GM12878 (cell line): ENCODE results near the gene DPEP1. TPM values are rescaled to one million over a fixed set of nuclear protein-coding genes. Genes with fewer than 3 reads are reported as not detected.

ENCODE experiments used
- ATAC-seq: fragments of 200-7000 bp; cut with Tn5 transposase; 3 replicates; pipeline ENCODE4 v1.9.1; 2020; ENCODE audit warnings: mild to moderate bottlenecking, moderate library complexity
- BruUV-seq: library from RNA; stranded (reverse); fragments of 400-500 nt; replicated peaks from 2 replicates; lab custom pipeline; 2021; lab: Mats Ljungman, UMichigan
- CTCF ChIA-PET: fragments of 300-600 bp; sonication (Branson Sonifier 250); formaldehyde crosslinking; extraction: SDS; loops from one replicate; lab custom pipeline; 2021; ENCODE audit warnings: inconsistent platforms; lab: Yijun Ruan, JAX
- POLR2A ChIA-PET: fragments of 350-600 bp; formaldehyde crosslinking; extraction: SDS; loops from one replicate; lab custom pipeline; 2021; ENCODE audit warnings: inconsistent platforms; lab: Charles Lee
- RAD21 ChIA-PET: fragments of 300-600 bp; sonication (Branson Sonifier 250); formaldehyde crosslinking; loops from one replicate; lab custom pipeline; 2023; ENCODE audit warnings: antibody characterized with exemption; ENCODE audit not compliant: unreplicated experiment; lab: Charles Lee
- SMC1A ChIA-PET: fragments of 300-600 bp; sonication (Branson Sonifier 250); formaldehyde crosslinking; loops from one replicate; lab custom pipeline; 2023; ENCODE audit not compliant: unreplicated experiment, uncharacterized antibody; lab: Charles Lee
- DNase-seq: peaks from one replicate; pipeline ENCODE4 v3.0.0-alpha.2; 2011; ENCODE audit warnings: low read depth, low spot score
- FAIRE-seq: peaks from 3 replicates; lab custom pipeline; 2011; peaks lifted over from hg19 to GRCh38; lab: Jason Lieb, UNC
- H2AFZ ChIP-seq: 2 replicates; pipeline ENCODE4 v1.6.0; 2011; ENCODE audit warnings: low read depth, low read length, control low read depth; ENCODE audit not compliant: control insufficient read depth
- H3K27ac ChIP-seq: 2 replicates; pipeline ENCODE4 v1.5.1; 2011; ENCODE audit warnings: control low read depth; ENCODE audit not compliant: control insufficient read depth, insufficient read depth
- H3K27me3 ChIP-seq, 2 experiments: replicated peaks in 1 of 2; 2 replicates each; pipeline versions ENCODE4 v1.6.0 to v1.6.1; 2011; ENCODE audit warnings: low read length in 1 of 2; ENCODE audit not compliant: control insufficient read depth in 2 of 2, insufficient read depth in 2 of 2
- H3K36me3 ChIP-seq, 2 experiments: 2 replicates each; pipeline ENCODE4 v1.5.1; 2011; ENCODE audit warnings: low read length in 1 of 2; ENCODE audit not compliant: control insufficient read depth in 2 of 2, insufficient read depth in 2 of 2
- H3K4me1 ChIP-seq: 2 replicates; pipeline ENCODE4 v1.6.1; 2011; ENCODE audit warnings: mild to moderate bottlenecking, low read length, moderate library complexity, mixed read lengths; ENCODE audit not compliant: control insufficient read depth, insufficient read depth
- H3K4me2 ChIP-seq: 2 replicates; pipeline ENCODE4 v1.6.0; 2011; ENCODE audit warnings: control low read depth; ENCODE audit not compliant: control insufficient read depth, insufficient read depth
- H3K4me3 ChIP-seq: fragments of 200-600 bp; sonication (generic); 2 replicates; pipeline ENCODE4 v1.5.1; 2016
- H3K79me2 ChIP-seq: 2 replicates; pipeline ENCODE4 v1.6.0; 2011; ENCODE audit warnings: low read length; ENCODE audit not compliant: control insufficient read depth, insufficient read depth
- H3K9ac ChIP-seq: 2 replicates; pipeline ENCODE4 v1.8.0; 2011; ENCODE audit warnings: low read length, control low read depth, mixed read lengths; ENCODE audit not compliant: control insufficient read depth, insufficient read depth
- H3K9me3 ChIP-seq: replicated peaks from 3 replicates; pipeline ENCODE4 v1.5.1; 2011; ENCODE audit warnings: mild to moderate bottlenecking, low read length; ENCODE audit not compliant: control insufficient read depth, insufficient read depth
- H4K20me1 ChIP-seq: 2 replicates; pipeline ENCODE4 v1.6.0; 2011; ENCODE audit not compliant: control insufficient read depth, insufficient read depth
- CEBPB ChIP-seq, 2 experiments: fragments of 150-350 bp in 1 of 2; IDR thresholded peaks; 2 replicates each; pipeline ENCODE4 v1.6.1; 2012 to 2014; ENCODE audit warnings: low read depth in 2 of 2, low read length in 2 of 2, borderline replicate concordance in 1 of 2, inconsistent platforms in 1 of 2
- JUNB ChIP-seq: IDR thresholded peaks from 2 replicates; pipeline ENCODE4 v1.6.1; 2016; ENCODE audit warnings: antibody characterized with exemption, mild to moderate bottlenecking
- LARP7 ChIP-seq: fragments of 450-650 bp; IDR thresholded peaks from 2 replicates; pipeline ENCODE4 v1.6.1; 2017; ENCODE audit warnings: mild to moderate bottlenecking
- SREBF1 ChIP-seq: IDR thresholded peaks from 2 replicates; pipeline ENCODE4 v1.6.1; 2012; ENCODE audit warnings: mild to moderate bottlenecking, low read length
- WGBS: methylation state at CpG from one replicate; pipeline ENCODE4 v1.1.6; 2016; ENCODE audit warnings: low lambda C conversion rate; ENCODE audit not compliant: insufficient replicate concordance, insufficient coverage; ENCODE audit errors: missing lambda C conversion rate; 5-methylcytosine and 5-hydroxymethylcytosine counted together
- in situ Hi-C: fragments of 300-500 bp; cut with MboI; formaldehyde crosslinking; loops from 9 replicates; pipeline ENCODE4 v1.14.3; 2018; ENCODE audit warnings: mixed read lengths
- intact Hi-C: fragments of 100-400 bp; cut with micrococcal nuclease; formaldehyde crosslinking; loops from one replicate; pipeline ENCODE4 v1.14.2; 2022; ENCODE audit not compliant: unreplicated experiment
- polyA plus RNA-seq, 11 experiments: library from polyadenylated mRNA; depleted of rRNA in 4 of 11; unstranded in 6 of 11; stranded (reverse) in 5 of 11; fragments of >200 nt; fragmentation: Nextera tagmentation in 4 of 11; fragmentation: Illumina TruSeq in 1 of 11; extraction: Ambion mirVana in 4 of 11; extraction: Trizol in 1 of 11; gene quantifications; 1 replicate in 1 of 11; 2 replicates in 10 of 11; pipeline versions ENCODE4 v1.2.1 to v1.2.3, GENCODE V29; 2011 to 2016; ENCODE audit warnings: inconsistent platforms in 2 of 11, missing spikeins in 2 of 11, low read depth in 1 of 11
- total RNA-seq, 4 experiments: library from RNA; depleted of rRNA in 3 of 4; stranded (reverse); fragments of >200 nt in 3 of 4; fragmentation: Illumina TruSeq in 1 of 4; extraction: Trizol in 1 of 4; gene quantifications; 2 replicates each; pipeline versions ENCODE4 v1.2.1 to v1.2.3, GENCODE V29; 2013 to 2021
- TF ChIP-seq, protein P1 (sequence below), 3 experiments: IDR thresholded peaks in 2 of 3; conservative IDR thresholded peaks in 1 of 3; 2 replicates each; pipeline ENCODE4 v1.5.1; 2011; ENCODE audit warnings: low read depth in 3 of 3, low read length in 3 of 3, mild to moderate bottlenecking in 3 of 3, control low read depth in 2 of 3, moderate library complexity in 2 of 3, inconsistent platforms in 1 of 3, mixed read lengths in 1 of 3; ENCODE audit not compliant: control insufficient read depth in 2 of 3, insufficient read depth in 1 of 3; ENCODE audit errors: extremely low read depth in 1 of 3
- TF ChIP-seq, protein P2 (sequence below): fragments of 450-650 bp; formaldehyde crosslinking; IDR thresholded peaks from 2 replicates; pipeline ENCODE4 v1.4.0; 2020; ENCODE audit warnings: mild to moderate bottlenecking, moderate library complexity

Gene DPEP1
- total and polyA plus RNA-seq, 10 of the 15 experiments (the other 5 are each of a cell fraction or from before 2014, with no cell fraction given): not detected

DNA sequence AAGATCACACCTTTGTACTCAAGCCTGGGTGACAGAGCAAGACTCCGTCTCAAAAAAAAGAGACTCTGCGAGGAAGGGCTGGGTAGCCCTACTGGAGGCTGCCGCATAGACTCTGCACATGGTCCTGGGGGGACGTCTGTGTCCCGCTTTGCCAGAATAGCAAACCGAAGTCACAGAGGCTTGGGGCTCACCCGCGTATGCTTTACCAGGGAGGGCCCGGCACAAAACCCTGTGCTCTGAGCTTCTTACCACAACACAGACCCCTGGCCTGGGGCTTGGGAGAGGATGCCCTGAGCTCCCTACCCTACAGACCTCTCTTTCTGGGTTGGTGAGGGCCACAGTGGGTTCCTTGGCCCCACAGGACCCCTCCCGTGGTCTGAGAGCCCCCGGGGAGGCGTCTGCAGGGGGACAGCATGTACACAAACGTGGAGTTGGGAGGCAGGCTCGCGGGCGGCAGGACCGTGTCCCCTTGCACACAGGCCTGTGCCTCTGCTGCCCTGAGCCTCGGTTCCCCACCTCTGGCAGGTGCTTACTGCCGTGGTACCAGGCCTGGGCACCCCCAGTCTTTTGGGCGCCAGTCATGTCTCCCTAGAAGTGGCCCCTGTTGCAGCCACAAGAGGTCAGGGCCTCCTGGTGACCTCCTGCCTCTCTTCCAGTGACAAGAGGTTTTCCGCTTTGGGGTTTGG lies 24.1 kb upstream of the DPEP1 start:
- Histone ChIP-seq H3K9ac (no peak overlapping the region), H3K4me3 (no peak overlapping the region), H3K27me3 (no peaks in the 10 kb centered on the region), H4K20me1 (no peaks in the 10 kb centered on the region), H3K4me2 (no peak overlapping the region), H3K4me1 (no peaks in the 10 kb centered on the region), H3K27ac (no peak overlapping the region), H3K79me2 (no peaks in the 10 kb centered on the region), H3K36me3 (no peaks in the 10 kb centered on the region), H3K9me3 (no peaks in the 10 kb centered on the region), H2AFZ (no peak overlapping the region)
- ChIA-PET CTCF (no interaction called here), POLR2A (no interaction called here), RAD21 (no interaction called here), SMC1A (no interaction called here)
- DNase-seq: no peak
- FAIRE-seq: no peak
- intact Hi-C loops: no loop called here
- 76% methylated on average over 21 of the region's 21 CpGs for WGBS
- in situ Hi-C loops: no loop called here
- TF ChIP-seq, protein P1, sequence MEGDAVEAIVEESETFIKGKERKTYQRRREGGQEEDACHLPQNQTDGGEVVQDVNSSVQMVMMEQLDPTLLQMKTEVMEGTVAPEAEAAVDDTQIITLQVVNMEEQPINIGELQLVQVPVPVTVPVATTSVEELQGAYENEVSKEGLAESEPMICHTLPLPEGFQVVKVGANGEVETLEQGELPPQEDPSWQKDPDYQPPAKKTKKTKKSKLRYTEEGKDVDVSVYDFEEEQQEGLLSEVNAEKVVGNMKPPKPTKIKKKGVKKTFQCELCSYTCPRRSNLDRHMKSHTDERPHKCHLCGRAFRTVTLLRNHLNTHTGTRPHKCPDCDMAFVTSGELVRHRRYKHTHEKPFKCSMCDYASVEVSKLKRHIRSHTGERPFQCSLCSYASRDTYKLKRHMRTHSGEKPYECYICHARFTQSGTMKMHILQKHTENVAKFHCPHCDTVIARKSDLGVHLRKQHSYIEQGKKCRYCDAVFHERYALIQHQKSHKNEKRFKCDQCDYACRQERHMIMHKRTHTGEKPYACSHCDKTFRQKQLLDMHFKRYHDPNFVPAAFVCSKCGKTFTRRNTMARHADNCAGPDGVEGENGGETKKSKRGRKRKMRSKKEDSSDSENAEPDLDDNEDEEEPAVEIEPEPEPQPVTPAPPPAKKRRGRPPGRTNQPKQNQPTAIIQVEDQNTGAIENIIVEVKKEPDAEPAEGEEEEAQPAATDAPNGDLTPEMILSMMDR (IDR thresholded peaks at IDR 0.05 in 2 of 3, conservative IDR thresholded peaks at IDR 0.05 in 1 of 3; ENCODE audit: control insufficient read depth in 2 of 3, extremely low read depth in 1 of 3, insufficient read depth in 1 of 3, low read depth in 3 of 3, low read length in 3 of 3): no peak
- TF ChIP-seq LARP7 (no peak), SREBF1 (no peak), CEBPB (IDR thresholded peaks at IDR 0.05; ENCODE audit: borderline replicate concordance in 1 of 2, low read depth in 2 of 2, low read length in 2 of 2) (no peak), JUNB (no peak)
- TF ChIP-seq, protein P2, sequence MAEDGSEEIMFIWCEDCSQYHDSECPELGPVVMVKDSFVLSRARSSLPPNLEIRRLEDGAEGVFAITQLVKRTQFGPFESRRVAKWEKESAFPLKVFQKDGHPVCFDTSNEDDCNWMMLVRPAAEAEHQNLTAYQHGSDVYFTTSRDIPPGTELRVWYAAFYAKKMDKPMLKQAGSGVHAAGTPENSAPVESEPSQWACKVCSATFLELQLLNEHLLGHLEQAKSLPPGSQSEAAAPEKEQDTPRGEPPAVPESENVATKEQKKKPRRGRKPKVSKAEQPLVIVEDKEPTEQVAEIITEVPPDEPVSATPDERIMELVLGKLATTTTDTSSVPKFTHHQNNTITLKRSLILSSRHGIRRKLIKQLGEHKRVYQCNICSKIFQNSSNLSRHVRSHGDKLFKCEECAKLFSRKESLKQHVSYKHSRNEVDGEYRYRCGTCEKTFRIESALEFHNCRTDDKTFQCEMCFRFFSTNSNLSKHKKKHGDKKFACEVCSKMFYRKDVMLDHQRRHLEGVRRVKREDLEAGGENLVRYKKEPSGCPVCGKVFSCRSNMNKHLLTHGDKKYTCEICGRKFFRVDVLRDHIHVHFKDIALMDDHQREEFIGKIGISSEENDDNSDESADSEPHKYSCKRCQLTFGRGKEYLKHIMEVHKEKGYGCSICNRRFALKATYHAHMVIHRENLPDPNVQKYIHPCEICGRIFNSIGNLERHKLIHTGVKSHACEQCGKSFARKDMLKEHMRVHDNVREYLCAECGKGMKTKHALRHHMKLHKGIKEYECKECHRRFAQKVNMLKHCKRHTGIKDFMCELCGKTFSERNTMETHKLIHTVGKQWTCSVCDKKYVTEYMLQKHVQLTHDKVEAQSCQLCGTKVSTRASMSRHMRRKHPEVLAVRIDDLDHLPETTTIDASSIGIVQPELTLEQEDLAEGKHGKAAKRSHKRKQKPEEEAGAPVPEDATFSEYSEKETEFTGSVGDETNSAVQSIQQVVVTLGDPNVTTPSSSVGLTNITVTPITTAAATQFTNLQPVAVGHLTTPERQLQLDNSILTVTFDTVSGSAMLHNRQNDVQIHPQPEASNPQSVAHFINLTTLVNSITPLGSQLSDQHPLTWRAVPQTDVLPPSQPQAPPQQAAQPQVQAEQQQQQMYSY (CRISPR knock-in tag): no peak
- no peak; the same call in 2 of the 3 replicates for ATAC-seq
- BruUV-seq: no TSS peak
